Measurements from ENCODE around the gene ATP6V1G1. TPM values are rescaled to one million over a fixed set of nuclear protein-coding genes. Genes with fewer than 3 reads are reported as not detected.

ATP6V1G1 gene
- total and polyA plus RNA-seq, 2 of the 13 experiments (the other 11 are each of a cell fraction or from before 2014, with no cell fraction given), result 108 to 158 TPM

DNA sequence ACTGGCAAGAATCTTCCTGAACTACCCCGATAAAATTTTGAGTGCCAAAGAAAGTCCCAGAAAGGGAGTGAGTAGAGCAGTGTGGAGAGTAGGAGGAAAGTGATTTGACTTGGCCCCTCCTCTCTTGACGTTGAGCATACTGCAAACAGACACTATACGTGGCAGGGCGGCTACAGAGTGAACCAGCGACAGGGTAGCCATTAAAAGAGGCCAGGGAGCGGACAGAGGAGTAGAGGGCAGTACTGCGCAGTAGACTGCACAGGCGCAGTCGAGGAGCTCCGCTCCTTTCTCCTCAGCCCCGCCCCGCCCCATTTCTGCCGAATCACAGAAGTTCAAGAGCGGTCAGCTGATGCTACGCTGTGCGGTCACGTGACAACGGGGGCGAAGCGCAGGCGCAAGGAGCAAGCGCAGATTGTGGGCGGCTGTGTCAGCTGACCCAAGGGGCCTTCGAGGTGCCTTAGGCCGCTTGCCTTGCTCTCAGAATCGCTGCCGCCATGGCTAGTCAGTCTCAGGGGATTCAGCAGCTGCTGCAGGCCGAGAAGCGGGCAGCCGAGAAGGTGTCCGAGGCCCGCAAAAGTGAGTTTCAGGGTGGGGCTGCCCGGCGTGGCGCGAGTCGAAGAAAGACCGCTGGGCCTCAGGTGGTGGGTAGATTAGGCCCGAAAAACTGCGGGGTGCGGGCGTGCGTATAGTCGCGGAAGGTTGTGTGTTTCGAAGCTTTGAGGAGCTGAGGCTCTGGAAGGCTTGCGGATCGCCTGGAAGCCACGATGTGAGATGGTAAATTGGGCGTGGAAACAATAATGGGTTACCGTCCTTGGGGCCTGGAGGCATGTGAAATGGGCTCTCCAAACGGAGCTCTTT lies at the start of gene ATP6V1G1 (continued):
- TF ChIP-seq ZNF451 (CRISPR knock-in tag; IDR thresholded peaks at IDR 0.05) (no peak), SMARCE1 (IDR thresholded peaks at IDR 0.05; ENCODE audit: borderline replicate concordance) (no peak), ZNF557 (CRISPR knock-in tag; IDR thresholded peaks at IDR 0.05) (no peak), ZNF446 (CRISPR knock-in tag; IDR thresholded peaks at IDR 0.05) (peak; percentile 91; the same call in 1 of the 2 replicates), ZNF747 (CRISPR knock-in tag; IDR thresholded peaks at IDR 0.05; ENCODE audit: borderline replicate concordance) (0 out of 2 replicates have a peak, but pooled peaks have one; percentile 77), ATM (IDR thresholded peaks at IDR 0.05; ENCODE audit: borderline replicate concordance) (no peak)

- no TSS peak for BruUV-seq (replicated peaks)
- in situ Hi-C loops (cut with HindIII; ENCODE audit: extremely low pct_ligation_motif_present, low pct_unique_long_range_greater_than_20kb), result no loop called here
- Histone ChIP-seq H3K4me3 (replicated peaks in 1 of 3; ENCODE audit: insufficient read depth in 1 of 3, low read depth in 2 of 3, low read length in 3 of 3) (no peak overlapping the region), H3K36me3 (replicated peaks in 1 of 2; ENCODE audit: control insufficient read depth in 1 of 2, insufficient read depth in 2 of 2, low read length in 2 of 2) (no peaks in the 10 kb centered on the region), H3K4me1 (ENCODE audit: insufficient read depth, low read length) (no peaks in the 10 kb centered on the region), H3K4me2 (ENCODE audit: low read depth, low read length) (no peak overlapping the region), H3K27me3 (ENCODE audit: control insufficient read depth in 1 of 2, insufficient read depth in 2 of 2, low read length in 2 of 2) (peaks cover 0 to 1% of the 10 kb centered on the region in 2 experiments; a peak in 2 of 5 replicates), H2AFZ (ENCODE audit: low read length) (no peak overlapping the region), H3K9me3 (ENCODE audit: low read length) (no peaks in the 10 kb centered on the region), H3K9ac (ENCODE audit: insufficient read depth, low read depth, low read length) (no peak overlapping the region), H3K79me2 (ENCODE audit: insufficient read depth, low read length) (no peaks in the 10 kb centered on the region), H4K20me1 (ENCODE audit: insufficient read depth, low read length) (no peaks in the 10 kb centered on the region), H3K27ac (ENCODE audit: extremely low read length, insufficient read depth, low read length) (no peak overlapping the region)
- peak; percentile 37 for DNase-seq (ENCODE audit: low spot score)
- WGBS (ENCODE audit: low lambda C conversion rate), result 2% methylated on average over 5 of the region's 5 CpGs
- POLR2A ChIA-PET, result interaction anchor here (1.3 kb wide), 1 partner anchor 49 kb away, joined by 4 read pairs; the partner anchor contains the start of gene ATP6V1G1
- FAIRE-seq, result no peak
- ATAC-seq, result peak; percentile 96
- CTCF ChIA-PET (ENCODE audit: low intra/inter-chr PET ratio, low total read pairs), result interaction anchor here (1.2 kb wide), 1 partner anchor 115 kb away, joined by 4 read pairs; no protein-coding TSS in a partner anchor
- intact Hi-C loops (cut with micrococcal nuclease; ENCODE audit: unreplicated experiment), result loop anchor here (1.0 to 5.0 kb wide), 2 partner anchors 49 to 115 kb away; partner anchors contain the start of gene ATP6V1G1
- TF ChIP-seq IKZF4 (CRISPR knock-in tag; IDR thresholded peaks at IDR 0.05; ENCODE audit: borderline replicate concordance, low read depth, not compliant biosample characterization) (no peak), JUNB (CRISPR knock-in tag; IDR thresholded peaks at IDR 0.05; ENCODE audit: borderline replicate concordance) (no peak), ZNF30 (CRISPR knock-in tag; IDR thresholded peaks at IDR 0.05) (no peak), TBP (CRISPR knock-in tag; IDR thresholded peaks at IDR 0.05) (no peak), IRX3 (CRISPR knock-in tag; IDR thresholded peaks at IDR 0.05; ENCODE audit: borderline replicate concordance, low read depth) (no peak), NR0B2 (CRISPR knock-in tag; IDR thresholded peaks at IDR 0.05) (no peak), ARHGAP35 (CRISPR knock-in tag; IDR thresholded peaks at IDR 0.05; ENCODE audit: borderline replicate concordance) (no peak), JUND (CRISPR knock-in tag; IDR thresholded peaks at IDR 0.05) (no peak), ZNF616 (CRISPR knock-in tag; IDR thresholded peaks at IDR 0.05; ENCODE audit: low read depth) (no peak), ZNF550 (CRISPR knock-in tag; IDR thresholded peaks at IDR 0.05; ENCODE audit: borderline replicate concordance) (no peak), THAP9 (CRISPR knock-in tag; IDR thresholded peaks at IDR 0.05; ENCODE audit: borderline replicate concordance) (no peak), ZNF251 (CRISPR knock-in tag; IDR thresholded peaks at IDR 0.05) (no peak)
- TF ChIP-seq, protein P1, sequence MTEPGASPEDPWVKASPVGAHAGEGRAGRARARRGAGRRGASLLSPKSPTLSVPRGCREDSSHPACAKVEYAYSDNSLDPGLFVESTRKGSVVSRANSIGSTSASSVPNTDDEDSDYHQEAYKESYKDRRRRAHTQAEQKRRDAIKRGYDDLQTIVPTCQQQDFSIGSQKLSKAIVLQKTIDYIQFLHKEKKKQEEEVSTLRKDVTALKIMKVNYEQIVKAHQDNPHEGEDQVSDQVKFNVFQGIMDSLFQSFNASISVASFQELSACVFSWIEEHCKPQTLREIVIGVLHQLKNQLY (CRISPR knock-in tag; IDR thresholded peaks at IDR 0.05), result no peak
These were observed 49.3 kb upstream of the ATP6V1G1 start for GRCh38 chr9:114538241-114538640.
